Keratinocyte (primary cell): ENCODE results near the gene SFXN4. TPM values are rescaled to one million over a fixed set of nuclear protein-coding genes. Genes with fewer than 3 reads are reported as not detected.

Experiments
- DNase-seq: peaks from one replicate; pipeline ENCODE4 v3.0.0-alpha.2; 2011; ENCODE audit warnings: low read depth, missing footprints, low spot score
- FAIRE-seq: peaks from 2 replicates; lab custom pipeline; 2011; peaks lifted over from hg19 to GRCh38; lab: Jason Lieb, UNC
- H2AFZ ChIP-seq: 2 replicates; pipeline ENCODE4 v1.6.0; 2012; ENCODE audit warnings: low read length, control low read depth, inconsistent platforms; ENCODE audit not compliant: control insufficient read depth
- H3K27ac ChIP-seq: 2 replicates; pipeline ENCODE4 v1.5.1; 2011; ENCODE audit warnings: low read length; ENCODE audit not compliant: control insufficient read depth, insufficient read depth
- H3K27me3 ChIP-seq: 3 replicates; pipeline ENCODE4 v1.6.0; 2011; ENCODE audit warnings: low read length; ENCODE audit not compliant: control insufficient read depth, insufficient read depth; ENCODE audit errors: extremely low read depth
- H3K36me3 ChIP-seq, 2 experiments: 2 replicates in 1 of 2; 3 replicates in 1 of 2; pipeline ENCODE4 v1.5.1; 2011; ENCODE audit warnings: low read length in 2 of 2, mild to moderate bottlenecking in 1 of 2; ENCODE audit not compliant: control insufficient read depth in 2 of 2, insufficient read depth in 2 of 2; ENCODE audit errors: extremely low read depth in 1 of 2
- H3K4me1 ChIP-seq: 3 replicates; pipeline ENCODE4 v1.5.1; 2011; ENCODE audit warnings: low read length; ENCODE audit not compliant: control insufficient read depth, insufficient read depth; ENCODE audit errors: extremely low read depth
- H3K4me2 ChIP-seq: 3 replicates; pipeline ENCODE4 v1.6.0; 2011; ENCODE audit warnings: low read depth, low read length; ENCODE audit not compliant: control insufficient read depth, insufficient read depth; ENCODE audit errors: extremely low read depth
- H3K4me3 ChIP-seq, 3 experiments: fragments of 200-600 bp in 1 of 3; sonication (generic) in 1 of 3; 2 replicates in 2 of 3; 3 replicates in 1 of 3; pipeline ENCODE4 v1.5.1; 2011 to 2016; ENCODE audit warnings: low read length in 3 of 3, mild to moderate bottlenecking in 3 of 3, control low read depth in 2 of 3, inconsistent platforms in 1 of 3, low read depth in 1 of 3, mixed read lengths in 1 of 3, mixed run types in 1 of 3, moderate library complexity in 1 of 3; ENCODE audit not compliant: control insufficient read depth in 2 of 3, insufficient read depth in 2 of 3; ENCODE audit errors: extremely low read depth in 1 of 3
- H3K79me2 ChIP-seq: 2 replicates; pipeline ENCODE4 v1.6.0; 2012; ENCODE audit warnings: low read length; ENCODE audit not compliant: control insufficient read depth, insufficient read depth
- H3K9ac ChIP-seq: 3 replicates; pipeline ENCODE4 v1.6.0; 2011; ENCODE audit warnings: low read length; ENCODE audit not compliant: control insufficient read depth, insufficient read depth; ENCODE audit errors: extremely low read depth
- H3K9me1 ChIP-seq: 3 replicates; pipeline ENCODE4 v1.6.0; 2011; ENCODE audit warnings: low read length; ENCODE audit not compliant: control insufficient read depth, insufficient read depth; ENCODE audit errors: extremely low read depth
- H3K9me3 ChIP-seq: 2 replicates; pipeline ENCODE4 v1.5.1; 2012; ENCODE audit warnings: low read depth, low read length; ENCODE audit not compliant: control insufficient read depth
- H4K20me1 ChIP-seq: 3 replicates; pipeline ENCODE4 v1.6.0; 2011; ENCODE audit warnings: low read length; ENCODE audit not compliant: control insufficient read depth, insufficient read depth; ENCODE audit errors: extremely low read depth
- EZH2 ChIP-seq: IDR thresholded peaks from one replicate; pipeline ENCODE4 v1.6.1; 2012; ENCODE audit warnings: inconsistent platforms, mild to moderate bottlenecking, low read length, moderate library complexity
- dilution Hi-C: fragments of 300-500 bp; cut with MboI; formaldehyde crosslinking; loops from one replicate; pipeline ENCODE4 v1.7.0; 2020; ENCODE audit warnings: low sequenced_read_pairs; ENCODE audit not compliant: extremely low pct_ligation_motif_present
- polyA plus RNA-seq, 5 experiments: library from polyadenylated mRNA; depleted of rRNA in 3 of 5; stranded (reverse) in 3 of 5; stranded (forward) in 1 of 5; unstranded in 1 of 5; fragments of >200 nt; gene quantifications; 1 replicate in 1 of 5; 2 replicates in 3 of 5; 3 replicates in 1 of 5; pipeline versions ENCODE4 v1.2.1 to v1.2.3, GENCODE V29; 2011 to 2012; ENCODE audit warnings: missing spikeins in 2 of 5, low read depth in 1 of 5, low replicate concordance in 1 of 5
- TF ChIP-seq, protein P1 (sequence below), 3 experiments: IDR thresholded peaks in 1 of 3; conservative IDR thresholded peaks in 1 of 3; optimal IDR thresholded peaks in 1 of 3; 2 replicates in 2 of 3; 3 replicates in 1 of 3; pipeline versions ENCODE3 to v1.5.1; 2011; ENCODE audit warnings: low read length in 3 of 3, mild to moderate bottlenecking in 3 of 3, moderate library complexity in 2 of 3, control low read depth in 1 of 3, inconsistent platforms in 1 of 3; ENCODE audit not compliant: insufficient read depth in 2 of 3; ENCODE audit errors: extremely low read depth in 1 of 3

The SFXN4 gene
- polyA plus RNA-seq, 1 donor (not counting 4 experiments of a cell fraction or from before 2014, with no cell fraction given): 27.6 TPM

DNA sequence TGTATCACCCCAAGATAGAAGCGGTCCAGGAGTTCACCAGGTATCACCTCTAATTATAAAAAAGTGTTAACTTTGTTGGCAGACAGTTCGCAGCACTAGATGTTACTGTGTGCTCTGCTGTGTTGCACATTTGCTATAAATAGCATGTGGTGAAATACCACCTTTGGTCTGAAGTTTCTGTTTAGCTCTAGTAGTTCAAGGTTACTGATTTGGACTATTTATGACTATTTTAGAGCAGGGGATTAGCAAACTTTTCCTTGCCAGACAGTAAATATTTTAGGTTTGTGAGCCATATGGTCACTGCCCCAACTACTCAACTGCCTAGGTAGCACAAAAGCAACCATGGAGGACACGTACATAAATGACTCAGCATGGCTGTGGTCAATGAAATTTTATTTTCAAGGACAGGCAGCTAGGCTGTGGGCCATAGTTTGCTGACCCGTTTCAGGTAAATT lies 45.1 kb downstream of the SFXN4 start:
- dilution Hi-C loops: no loop called here
- H3K79me2 ChIP-seq: no peaks in the 10 kb centered on the region
- no peaks in the 10 kb centered on the region for H3K9me3 ChIP-seq
- FAIRE-seq (no peak), DNase-seq (no peak)
- no peaks in the 10 kb centered on the region for H3K9me1 ChIP-seq
- H3K4me1 ChIP-seq: no peaks in the 10 kb centered on the region
- H4K20me1 ChIP-seq: no peaks in the 10 kb centered on the region
- no peak overlapping the region for H3K4me3 ChIP-seq
- H3K9ac ChIP-seq: no peak overlapping the region
- H3K4me2 ChIP-seq: no peak overlapping the region
- H3K27ac ChIP-seq: no peak overlapping the region
- H3K36me3 ChIP-seq: peaks cover 11 to 12% of the 10 kb centered on the region in 2 experiments
- H3K27me3 ChIP-seq: no peaks in the 10 kb centered on the region
- H2AFZ ChIP-seq: no peak overlapping the region
- TF ChIP-seq EZH2: no peak
- TF ChIP-seq, protein P1, sequence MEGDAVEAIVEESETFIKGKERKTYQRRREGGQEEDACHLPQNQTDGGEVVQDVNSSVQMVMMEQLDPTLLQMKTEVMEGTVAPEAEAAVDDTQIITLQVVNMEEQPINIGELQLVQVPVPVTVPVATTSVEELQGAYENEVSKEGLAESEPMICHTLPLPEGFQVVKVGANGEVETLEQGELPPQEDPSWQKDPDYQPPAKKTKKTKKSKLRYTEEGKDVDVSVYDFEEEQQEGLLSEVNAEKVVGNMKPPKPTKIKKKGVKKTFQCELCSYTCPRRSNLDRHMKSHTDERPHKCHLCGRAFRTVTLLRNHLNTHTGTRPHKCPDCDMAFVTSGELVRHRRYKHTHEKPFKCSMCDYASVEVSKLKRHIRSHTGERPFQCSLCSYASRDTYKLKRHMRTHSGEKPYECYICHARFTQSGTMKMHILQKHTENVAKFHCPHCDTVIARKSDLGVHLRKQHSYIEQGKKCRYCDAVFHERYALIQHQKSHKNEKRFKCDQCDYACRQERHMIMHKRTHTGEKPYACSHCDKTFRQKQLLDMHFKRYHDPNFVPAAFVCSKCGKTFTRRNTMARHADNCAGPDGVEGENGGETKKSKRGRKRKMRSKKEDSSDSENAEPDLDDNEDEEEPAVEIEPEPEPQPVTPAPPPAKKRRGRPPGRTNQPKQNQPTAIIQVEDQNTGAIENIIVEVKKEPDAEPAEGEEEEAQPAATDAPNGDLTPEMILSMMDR (optimal IDR thresholded peaks at IDR 0.05 in 1 of 3, IDR thresholded peaks at IDR 0.05 in 1 of 3, conservative IDR thresholded peaks at IDR 0.05 in 1 of 3; ENCODE audit: extremely low read depth in 1 of 3, insufficient read depth in 2 of 3, low read length in 3 of 3): no peak

DNA sequence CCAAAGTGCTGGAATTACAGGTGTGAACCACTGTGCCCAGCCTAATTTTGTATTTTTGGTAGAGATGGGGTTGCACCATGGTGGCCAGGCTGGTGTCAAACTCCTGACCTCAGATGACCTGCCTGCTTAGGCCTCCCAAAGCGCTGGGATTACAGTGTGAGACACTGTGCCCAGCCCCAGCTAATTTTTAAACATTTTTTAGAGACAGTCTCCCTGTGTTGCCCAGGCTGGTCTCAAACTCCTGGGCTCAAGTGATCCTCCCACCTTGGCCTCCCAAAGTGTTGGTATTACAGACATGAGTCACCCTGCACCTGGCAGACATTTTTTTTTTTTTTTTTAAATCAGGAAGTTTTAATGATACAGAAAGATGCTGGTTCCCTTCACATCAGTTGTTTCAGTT lies 46.1 kb downstream of the SFXN4 start:
- Histone ChIP-seq H3K27ac (no peak overlapping the region), H3K27me3 (no peaks in the 10 kb centered on the region), H2AFZ (no peak overlapping the region), H3K9me3 (no peaks in the 10 kb centered on the region), H3K4me1 (no peaks in the 10 kb centered on the region), H3K4me3 (no peak overlapping the region), H3K9ac (no peak overlapping the region), H3K79me2 (no peaks in the 10 kb centered on the region), H4K20me1 (no peaks in the 10 kb centered on the region), H3K9me1 (no peaks in the 10 kb centered on the region), H3K36me3 (peaks cover 12 to 15% of the 10 kb centered on the region in 2 experiments), H3K4me2 (no peak overlapping the region)
- FAIRE-seq: no peak
- DNase-seq: no peak
- dilution Hi-C loops: no loop called here
- TF ChIP-seq, protein P1 (optimal IDR thresholded peaks at IDR 0.05 in 1 of 3, IDR thresholded peaks at IDR 0.05 in 1 of 3, conservative IDR thresholded peaks at IDR 0.05 in 1 of 3; ENCODE audit: extremely low read depth in 1 of 3, insufficient read depth in 2 of 3, low read length in 3 of 3): no peak
- no peak for TF ChIP-seq EZH2
